Skeletal muscle cell (primary cell): Measurements from ENCODE around the gene ABI2.
"Not testable (repeated sequence)": the region's sequence is repeated elsewhere in the genome, so short reads cannot be mapped to it uniquely, and the experiment has no call there.

Experiments used
- DNase-seq: peaks from one replicate; pipeline ENCODE4 v3.0.0-alpha.2; 2010; ENCODE audit warnings: low read depth
- H3K4me3 ChIP-seq: 2 replicates; pipeline ENCODE4 v1.5.1; 2011; ENCODE audit warnings: low read depth, mild to moderate bottlenecking, control low read depth, low read length, moderate library complexity

Gene ABI2

GRCh38 chr2:203347375-203347774 lies 19.2 kb downstream of the ABI2 start:
- H3K4me3 ChIP-seq: no peak overlapping the region
- DNase-seq: no peak

DNA sequence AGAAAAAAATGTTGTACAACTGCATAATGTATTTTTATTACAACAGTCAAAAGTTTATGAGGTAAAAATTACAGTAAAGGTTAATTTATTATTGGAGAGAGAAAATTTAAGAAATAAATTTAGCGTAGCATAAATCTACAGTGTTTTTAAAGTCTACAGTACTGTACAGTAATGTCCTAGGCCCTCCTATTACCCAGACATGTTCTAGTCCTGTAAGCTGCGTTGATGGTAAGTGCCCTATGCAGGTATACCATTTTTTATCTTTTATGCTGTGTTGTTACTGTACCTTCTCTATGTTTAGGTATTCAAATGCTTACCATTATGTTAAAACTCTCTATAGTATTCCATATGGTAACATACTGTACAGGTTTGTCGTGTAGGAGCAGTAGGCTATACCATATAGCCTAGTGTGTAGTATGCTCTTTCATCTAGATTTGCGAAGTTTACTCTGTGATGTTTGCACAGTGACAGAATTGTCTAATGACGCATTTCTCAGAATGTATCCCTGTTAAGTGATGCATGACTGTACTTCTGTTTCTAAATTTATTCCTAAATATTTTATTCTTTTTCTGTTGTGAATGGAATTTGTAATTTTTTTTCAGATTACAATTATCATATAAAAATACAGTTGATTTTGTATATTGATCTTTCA lies 24.5 kb downstream of the ABI2 start:
- no peak overlapping the region for H3K4me3 ChIP-seq
- DNase-seq: no peak

- no peak for DNase-seq
- no peak overlapping the region for H3K4me3 ChIP-seq
Observed at GRCh38 chr2:203354966-203355365, 26.8 kb downstream of the ABI2 start.

DNA sequence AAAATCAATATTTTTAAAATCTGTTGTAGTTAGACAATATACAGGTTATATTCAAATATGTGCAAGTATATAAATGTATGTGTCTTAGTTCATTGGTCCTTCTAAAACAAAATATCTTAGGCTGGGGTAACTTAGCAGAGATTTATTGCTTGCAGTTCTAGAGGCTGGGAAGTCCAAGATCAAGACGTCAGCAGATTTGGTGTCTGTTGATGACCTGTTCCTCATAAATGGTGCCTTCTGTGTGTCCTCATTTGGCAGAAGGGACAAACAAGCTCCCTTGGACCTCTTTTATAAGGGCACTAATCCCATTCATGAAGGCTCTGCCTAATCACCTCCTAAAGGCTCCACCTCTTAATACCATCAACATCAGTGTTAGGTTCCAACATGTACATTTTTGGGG lies 31.3 kb downstream of the ABI2 start:
- DNase-seq: no peak
- no peak overlapping the region for H3K4me3 ChIP-seq

GRCh38 chr2:203360833-203361430 lies 32.7 kb downstream of the ABI2 start:
- H3K4me3 ChIP-seq: no peak overlapping the region

DNA sequence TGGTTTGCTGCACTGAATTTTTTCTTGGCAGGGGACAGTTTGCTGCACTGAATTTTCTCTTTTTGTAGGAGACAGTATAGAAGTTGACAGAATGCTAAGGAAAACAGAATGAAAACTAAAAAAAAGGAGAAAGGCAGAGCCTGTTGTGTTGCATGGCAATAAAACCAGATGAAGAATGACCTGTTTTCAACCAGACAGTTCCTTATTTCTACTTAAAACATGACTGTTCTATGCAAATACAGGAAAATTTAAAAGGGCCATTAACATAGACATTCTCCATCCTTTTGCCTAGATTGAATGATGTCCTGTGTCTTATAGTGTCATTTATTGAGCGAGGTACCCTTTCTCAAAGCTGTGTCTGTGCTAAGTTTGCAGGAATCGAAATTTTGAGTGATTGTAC lies 33.3 kb downstream of the ABI2 start:
- H3K4me3 ChIP-seq: no peak overlapping the region
- DNase-seq: no peak

More at GRCh38 chr2:203360833-203361430, 32.7 kb downstream of the ABI2 start:
- DNase-seq: no peak

- H3K4me3 ChIP-seq: no peak overlapping the region
- DNase-seq: no peak
Observed at GRCh38 chr2:203361922-203362321, 33.7 kb downstream of the ABI2 start.

DNA sequence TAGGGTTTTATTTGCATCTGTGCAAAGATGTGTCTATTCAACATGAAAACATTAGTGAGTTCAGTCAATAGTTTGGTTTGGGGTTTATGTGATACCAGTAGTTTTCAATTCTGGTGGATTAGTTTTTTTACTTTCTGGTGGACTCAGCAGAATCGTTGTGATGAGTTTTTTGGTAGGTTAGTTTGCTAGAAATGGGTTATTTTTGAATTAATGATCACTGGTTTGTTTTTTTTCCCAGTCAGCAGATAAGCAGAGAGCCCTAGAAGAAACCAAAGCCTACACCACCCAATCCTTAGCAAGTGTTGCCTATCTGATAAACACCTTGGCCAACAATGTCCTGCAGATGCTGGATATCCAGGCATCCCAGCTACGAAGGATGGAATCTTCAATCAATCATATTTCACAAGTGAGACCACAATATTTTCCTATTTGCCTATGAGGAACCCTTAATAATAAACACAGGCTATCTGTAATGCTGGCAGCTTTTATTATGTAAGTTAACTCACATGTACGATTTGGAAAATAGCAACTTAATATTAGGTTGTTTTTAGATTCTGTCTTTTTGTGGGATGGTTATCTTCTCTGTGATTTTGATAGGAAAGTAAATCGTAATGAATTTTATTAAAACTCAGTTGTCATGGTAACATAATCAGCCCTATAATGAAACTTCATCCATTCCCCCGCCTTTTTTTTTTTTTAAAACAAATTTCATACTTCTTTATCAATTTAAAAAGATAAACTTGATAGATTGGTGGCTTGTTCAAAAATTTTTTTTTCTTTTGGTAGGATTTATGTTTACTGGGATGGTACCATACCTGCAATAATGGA lies 38.7 kb downstream of the ABI2 start:
- H3K4me3 ChIP-seq: no peak overlapping the region
- no peak for DNase-seq

DNA sequence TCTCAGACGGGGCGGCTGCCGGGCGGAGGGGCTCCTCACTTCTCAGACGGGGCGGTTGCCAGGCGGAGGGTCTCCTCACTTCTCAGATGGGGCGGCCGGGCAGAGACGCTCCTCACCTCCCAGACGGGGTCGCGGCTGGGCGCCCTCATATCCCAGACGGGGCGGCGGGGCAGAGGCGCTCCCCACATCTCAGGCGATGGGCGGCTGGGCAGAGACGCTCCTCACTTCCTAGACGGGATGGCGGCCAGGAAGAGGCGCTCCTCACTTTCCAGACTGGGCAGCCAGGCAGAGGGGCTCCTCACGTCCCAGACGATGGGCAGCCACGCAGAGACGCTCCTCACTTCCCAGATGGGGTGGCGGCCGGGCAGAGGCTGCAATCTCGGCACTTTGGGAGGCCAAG lies 44.5 kb downstream of the ABI2 start:
- not testable (repeated sequence) for H3K4me3 ChIP-seq, DNase-seq

GRCh38 chr2:203376173-203376572 lies 48.0 kb downstream of the ABI2 start:
- DNase-seq: no peak
- no peak overlapping the region for H3K4me3 ChIP-seq

DNA sequence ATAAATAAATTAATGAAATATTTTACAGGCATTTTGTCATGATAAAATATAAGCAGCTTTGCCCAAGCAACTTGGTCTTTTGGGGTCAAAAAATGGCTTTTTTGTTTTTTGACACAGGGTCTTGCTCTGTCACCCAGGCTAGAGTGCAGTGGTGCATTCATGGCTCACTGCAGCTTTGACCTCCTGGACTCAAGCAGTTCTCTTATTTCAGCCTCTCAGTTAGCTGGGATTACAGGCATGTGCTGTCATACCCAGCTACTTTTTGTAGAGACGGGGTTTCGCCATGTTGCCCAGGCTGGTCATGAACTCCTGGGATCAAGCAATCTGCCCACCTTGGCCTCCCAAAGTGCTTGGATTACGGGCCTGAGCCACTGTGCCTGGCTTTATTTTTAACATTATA lies 51.0 kb downstream of the ABI2 start:
- H3K4me3 ChIP-seq: no peak overlapping the region
- no peak for DNase-seq

DNA sequence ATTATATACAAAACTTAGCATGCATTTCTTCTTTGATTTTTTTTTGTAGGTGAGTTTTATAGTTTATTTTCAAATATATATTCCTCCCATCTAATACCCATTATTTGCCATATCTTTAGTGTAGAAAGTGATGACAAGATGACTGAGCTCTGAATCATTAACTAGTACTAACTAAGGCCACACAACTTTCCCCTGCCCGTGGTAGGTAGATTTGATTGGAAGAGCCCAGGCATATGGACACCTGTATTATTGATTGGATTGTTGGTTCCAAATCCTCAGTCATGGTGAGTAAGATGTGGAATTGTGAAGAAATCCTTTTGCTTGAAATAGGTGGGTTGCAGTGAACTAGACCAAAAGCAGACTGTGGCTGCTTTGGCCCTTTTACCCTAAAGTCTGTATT lies 54.8 kb downstream of the ABI2 start:
- no peak overlapping the region for H3K4me3 ChIP-seq
- DNase-seq: no peak

DNA sequence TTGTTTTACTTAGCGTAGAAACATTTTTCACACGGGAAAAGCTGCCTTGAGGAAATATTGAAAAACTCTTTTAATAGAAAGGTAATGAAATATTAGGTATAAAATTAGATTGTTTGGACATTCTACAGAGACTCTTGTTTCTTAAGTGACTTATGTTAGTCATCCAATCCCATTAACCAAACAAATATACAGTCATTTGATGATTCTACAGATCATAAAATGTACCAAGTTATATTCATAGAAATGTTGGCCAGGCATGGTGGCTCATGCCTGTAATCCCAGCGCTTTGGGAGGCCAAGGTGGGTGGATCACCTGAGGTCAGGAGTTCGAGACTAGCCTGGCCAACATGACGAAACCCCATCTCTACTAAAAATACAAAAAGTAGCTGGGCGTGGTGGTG lies 60.0 kb downstream of the ABI2 start:
- H3K4me3 ChIP-seq: not testable (repeated sequence)

DNA sequence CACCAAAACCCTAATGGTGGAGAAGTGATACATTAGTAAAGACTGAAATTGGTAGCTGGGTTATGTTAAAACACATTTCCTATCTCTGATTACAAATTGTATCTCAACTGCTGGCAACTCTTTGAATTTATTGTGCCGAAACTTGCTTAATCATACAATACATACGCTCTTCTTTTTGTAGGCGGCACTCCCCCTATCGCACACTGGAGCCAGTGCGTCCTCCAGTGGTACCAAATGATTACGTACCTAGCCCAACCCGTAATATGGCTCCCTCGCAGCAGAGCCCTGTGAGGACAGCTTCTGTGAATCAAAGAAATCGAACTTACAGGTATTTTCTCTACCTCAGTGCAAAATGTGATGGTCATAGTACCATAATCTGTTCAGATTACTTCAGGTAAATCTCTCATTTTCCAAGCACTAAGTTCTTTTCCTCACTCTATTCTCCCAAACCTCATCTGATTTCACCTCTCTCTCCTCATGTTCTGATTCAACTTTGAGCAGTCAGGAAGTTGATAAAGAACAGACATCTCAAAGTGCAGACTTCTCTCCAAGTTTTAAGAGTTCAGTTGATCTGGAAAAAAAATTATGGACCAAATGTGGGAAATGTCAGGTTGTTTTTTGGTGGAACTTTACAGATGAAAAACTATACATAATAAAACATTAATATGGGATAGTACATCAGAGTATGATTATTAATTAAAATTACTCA lies 66.5 kb downstream of the ABI2 start:
- no peak overlapping the region for H3K4me3 ChIP-seq
- no peak for DNase-seq

More for the DNA sequence above, 60.0 kb downstream of the ABI2 start:
- DNase-seq: not testable (repeated sequence)

DNA sequence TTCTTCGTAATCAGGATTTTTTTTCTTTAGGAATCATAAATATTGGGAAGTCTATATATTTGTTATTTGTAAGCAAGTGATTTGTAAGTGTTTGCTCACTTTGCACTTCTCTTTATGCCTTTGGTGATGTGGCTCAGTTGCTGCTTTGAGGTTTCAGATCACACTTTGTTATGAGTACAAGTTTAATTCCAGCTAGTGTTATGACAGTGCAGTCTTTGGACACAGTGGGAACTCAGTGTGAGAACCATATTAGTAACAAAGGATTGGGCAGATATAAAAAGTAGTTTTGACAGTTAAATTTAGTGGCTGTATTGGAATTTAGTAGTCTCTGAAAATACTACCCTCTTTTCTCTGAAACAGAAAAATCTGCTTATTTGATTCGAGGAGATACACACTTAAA lies 67.7 kb downstream of the ABI2 start:
- no peak for DNase-seq
- no peak overlapping the region for H3K4me3 ChIP-seq

GRCh38 chr2:203396667-203397066 lies 68.5 kb downstream of the ABI2 start:
- no peak for DNase-seq
- no peak overlapping the region for H3K4me3 ChIP-seq

DNA sequence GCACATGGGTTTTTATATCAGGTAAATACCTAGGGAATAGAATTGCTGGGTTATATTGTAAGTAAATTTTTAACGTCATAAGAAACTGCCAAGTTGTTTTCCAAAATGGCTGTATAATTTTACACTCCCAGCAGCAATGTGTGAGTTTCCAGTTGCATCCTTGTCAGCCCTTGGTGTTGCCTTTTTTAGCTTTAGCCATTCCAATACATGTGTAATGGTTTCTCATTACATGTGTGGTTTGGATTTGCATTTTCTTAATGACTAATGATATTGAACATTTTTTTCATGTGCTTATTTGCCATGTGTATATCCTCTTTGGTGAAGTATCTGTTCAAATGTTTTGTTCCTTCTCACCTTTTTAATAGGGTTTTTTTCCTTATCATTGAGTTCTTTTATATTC lies 70.8 kb downstream of the ABI2 start:
- DNase-seq: no peak
- H3K4me3 ChIP-seq: no peak overlapping the region

DNA sequence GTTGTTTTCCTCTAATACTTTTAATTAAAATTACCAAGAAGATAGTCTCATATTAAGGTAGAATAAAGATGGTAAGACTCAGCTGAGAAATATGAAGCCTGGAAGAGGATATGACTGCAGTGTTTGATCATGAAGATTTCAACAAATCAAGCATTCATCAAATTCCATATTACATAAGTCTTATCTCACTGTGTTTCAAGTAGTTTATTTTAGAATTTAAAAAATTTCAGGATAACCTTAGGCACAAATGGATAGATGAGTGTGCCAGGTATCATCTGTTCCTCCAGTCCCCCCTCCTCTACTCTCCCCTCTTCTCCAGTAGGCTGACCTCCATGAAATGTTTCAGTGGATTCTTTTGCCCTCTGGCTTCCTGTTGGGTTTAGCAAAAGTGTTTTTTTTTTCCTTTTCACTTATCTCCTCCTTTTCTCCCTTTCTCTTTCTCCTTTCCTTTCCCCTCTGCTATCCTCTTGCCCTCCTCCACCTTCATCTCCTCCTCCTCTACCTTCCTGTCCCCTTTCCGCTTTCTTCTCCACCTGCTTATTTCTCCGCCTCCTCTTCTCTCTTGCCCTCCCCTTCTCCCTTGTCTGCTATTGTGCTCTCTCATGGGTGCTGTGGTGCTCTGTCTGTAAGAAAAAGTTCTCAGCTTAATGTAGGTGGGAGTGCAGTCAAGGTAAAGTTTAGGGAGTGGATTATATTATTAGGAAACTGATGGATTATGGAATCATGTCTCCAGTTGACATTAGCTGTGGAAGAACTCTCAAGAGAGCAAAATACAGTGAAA lies 72.8 kb downstream of the ABI2 start:
- no peak for DNase-seq
- no peak overlapping the region for H3K4me3 ChIP-seq

DNA sequence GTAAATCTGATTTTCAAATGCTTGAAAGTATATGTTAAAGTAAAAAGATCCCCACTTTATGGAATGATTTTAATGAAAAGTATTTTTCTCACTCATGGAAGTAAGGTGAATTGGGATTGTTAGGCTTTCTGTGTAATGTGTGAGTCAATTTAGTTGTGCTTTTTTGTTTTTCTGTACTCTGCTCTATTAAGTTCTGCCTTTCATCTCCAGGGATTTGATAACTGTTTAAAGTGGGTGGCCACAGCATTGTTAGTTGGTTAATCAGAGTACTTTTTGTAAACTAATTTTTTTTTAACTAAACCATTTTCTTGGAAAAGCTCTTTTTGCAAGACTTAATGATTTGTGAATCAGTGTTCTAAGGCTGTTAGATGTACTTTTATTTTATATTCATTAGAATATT lies 76.8 kb downstream of the ABI2 start:
- DNase-seq: peak; percentile 23
- no peak overlapping the region for H3K4me3 ChIP-seq
